Measurements from ENCODE around the gene DAPK1.

Gene DAPK1

GRCh38 chr9:87599901-87600610 is 102.4 kb downstream of the DAPK1 start:
- DNase-seq (ENCODE audit: insufficient read length, low spot score) (no peak), FAIRE-seq (no peak)
- TF ChIP-seq SPI1 (IDR thresholded peaks at IDR 0.05; ENCODE audit: low read depth, low read length) (no peak), POLR2A (IDR thresholded peaks at IDR 0.05; ENCODE audit: low read depth, low read length) (no peak), POU2F2 (IDR thresholded peaks at IDR 0.05; ENCODE audit: low read depth, low read length) (no peak), TAF1 (IDR thresholded peaks at IDR 0.05; ENCODE audit: low read depth, low read length) (no peak), PAX5 (IDR thresholded peaks at IDR 0.05; ENCODE audit: insufficient read depth, low read length, severe bottlenecking) (no peak), POLR2AphosphoS5 (IDR thresholded peaks at IDR 0.05; ENCODE audit: low read depth, low read length) (no peak)

- TF ChIP-seq PAX5 (IDR thresholded peaks at IDR 0.05; ENCODE audit: insufficient read depth, low read length, severe bottlenecking) (no peak), POLR2AphosphoS5 (IDR thresholded peaks at IDR 0.05; ENCODE audit: low read depth, low read length) (no peak), SPI1 (IDR thresholded peaks at IDR 0.05; ENCODE audit: low read depth, low read length) (no peak), POU2F2 (IDR thresholded peaks at IDR 0.05; ENCODE audit: low read depth, low read length) (no peak), POLR2A (IDR thresholded peaks at IDR 0.05; ENCODE audit: low read depth, low read length) (no peak), TAF1 (IDR thresholded peaks at IDR 0.05; ENCODE audit: low read depth, low read length) (no peak)
- DNase-seq (ENCODE audit: insufficient read length, low spot score) (no peak), FAIRE-seq (no peak)
Measured at GRCh38 chr9:87601176-87601575, 103.5 kb downstream of the DAPK1 start.

GRCh38 chr9:87601595-87601994 is 103.9 kb downstream of the DAPK1 start:
- no peak for TF ChIP-seq TAF1 (IDR thresholded peaks at IDR 0.05; ENCODE audit: low read depth, low read length)
- no peak for TF ChIP-seq POLR2AphosphoS5 (IDR thresholded peaks at IDR 0.05; ENCODE audit: low read depth, low read length)
- TF ChIP-seq POLR2A (IDR thresholded peaks at IDR 0.05; ENCODE audit: low read depth, low read length): no peak
- no peak for FAIRE-seq
- no peak for DNase-seq (ENCODE audit: insufficient read length, low spot score)

GRCh38 chr9:87602933-87603643 is 105.4 kb downstream of the DAPK1 start:
- FAIRE-seq (no peak), DNase-seq (ENCODE audit: insufficient read length, low spot score) (no peak)
- no peak for TF ChIP-seq POU2F2 (IDR thresholded peaks at IDR 0.05; ENCODE audit: low read depth, low read length)
- TF ChIP-seq SPI1 (IDR thresholded peaks at IDR 0.05; ENCODE audit: low read depth, low read length): no peak

GRCh38 chr9:87603854-87604490 is 106.3 kb downstream of the DAPK1 start:
- no peak for FAIRE-seq
- TF ChIP-seq POLR2AphosphoS5 (IDR thresholded peaks at IDR 0.05; ENCODE audit: low read depth, low read length) (no peak), POU2F2 (IDR thresholded peaks at IDR 0.05; ENCODE audit: low read depth, low read length) (no peak), POLR2A (IDR thresholded peaks at IDR 0.05; ENCODE audit: low read depth, low read length) (no peak), TAF1 (IDR thresholded peaks at IDR 0.05; ENCODE audit: low read depth, low read length) (no peak), SPI1 (IDR thresholded peaks at IDR 0.05; ENCODE audit: low read depth, low read length) (no peak), PAX5 (IDR thresholded peaks at IDR 0.05; ENCODE audit: insufficient read depth, low read length, severe bottlenecking) (no peak)
- no peak for DNase-seq (ENCODE audit: insufficient read length, low spot score)

GRCh38 chr9:87604886-87605588 is 107.4 kb downstream of the DAPK1 start:
- TF ChIP-seq TAF1 (IDR thresholded peaks at IDR 0.05; ENCODE audit: low read depth, low read length) (no peak), SPI1 (IDR thresholded peaks at IDR 0.05; ENCODE audit: low read depth, low read length) (no peak), POLR2A (IDR thresholded peaks at IDR 0.05; ENCODE audit: low read depth, low read length) (no peak), POLR2AphosphoS5 (IDR thresholded peaks at IDR 0.05; ENCODE audit: low read depth, low read length) (no peak), POU2F2 (IDR thresholded peaks at IDR 0.05; ENCODE audit: low read depth, low read length) (no peak)
- no peak for FAIRE-seq
- no peak for DNase-seq (ENCODE audit: insufficient read length, low spot score)

- FAIRE-seq: no peak
- no peak for DNase-seq (ENCODE audit: insufficient read length, low spot score)
- no peak for TF ChIP-seq POU2F2 (IDR thresholded peaks at IDR 0.05; ENCODE audit: low read depth, low read length)
- no peak for TF ChIP-seq POLR2A (IDR thresholded peaks at IDR 0.05; ENCODE audit: low read depth, low read length)
- no peak for TF ChIP-seq PAX5 (IDR thresholded peaks at IDR 0.05; ENCODE audit: insufficient read depth, low read length, severe bottlenecking)
- no peak for TF ChIP-seq SPI1 (IDR thresholded peaks at IDR 0.05; ENCODE audit: low read depth, low read length)
- TF ChIP-seq TAF1 (IDR thresholded peaks at IDR 0.05; ENCODE audit: low read depth, low read length): no peak
- TF ChIP-seq POLR2AphosphoS5 (IDR thresholded peaks at IDR 0.05; ENCODE audit: low read depth, low read length): no peak
Measured at GRCh38 chr9:87605676-87606075, 108.0 kb downstream of the DAPK1 start.

GRCh38 chr9:87606841-87607521 is 109.3 kb downstream of the DAPK1 start:
- FAIRE-seq: no peak
- DNase-seq (ENCODE audit: insufficient read length, low spot score): no peak
- no peak for TF ChIP-seq SPI1 (IDR thresholded peaks at IDR 0.05; ENCODE audit: low read depth, low read length)
- TF ChIP-seq POU2F2 (IDR thresholded peaks at IDR 0.05; ENCODE audit: low read depth, low read length): no peak
- no peak for TF ChIP-seq POLR2A (IDR thresholded peaks at IDR 0.05; ENCODE audit: low read depth, low read length)
- TF ChIP-seq PAX5 (IDR thresholded peaks at IDR 0.05; ENCODE audit: insufficient read depth, low read length, severe bottlenecking): no peak
- no peak for TF ChIP-seq POLR2AphosphoS5 (IDR thresholded peaks at IDR 0.05; ENCODE audit: low read depth, low read length)

GRCh38 chr9:87607859-87608258 is 110.2 kb downstream of the DAPK1 start:
- DNase-seq (ENCODE audit: insufficient read length, low spot score): no peak
- no peak for FAIRE-seq

More at GRCh38 chr9:87607859-87608258, 110.2 kb downstream of the DAPK1 start:
- TF ChIP-seq POU2F2 (IDR thresholded peaks at IDR 0.05; ENCODE audit: low read depth, low read length) (no peak), PAX5 (IDR thresholded peaks at IDR 0.05; ENCODE audit: insufficient read depth, low read length, severe bottlenecking) (no peak), SPI1 (IDR thresholded peaks at IDR 0.05; ENCODE audit: low read depth, low read length) (no peak), TAF1 (IDR thresholded peaks at IDR 0.05; ENCODE audit: low read depth, low read length) (no peak), POLR2A (IDR thresholded peaks at IDR 0.05; ENCODE audit: low read depth, low read length) (no peak), POLR2AphosphoS5 (IDR thresholded peaks at IDR 0.05; ENCODE audit: low read depth, low read length) (no peak)

Data from GM12891 (cell line).